Mammary epithelial cell (primary cell): ENCODE results near the gene ECHDC1.

Source experiments
- CTCF ChIP-seq, 2 donors: IDR thresholded peaks in 1 of 2; conservative IDR thresholded peaks in 1 of 2; 2 replicates each; pipeline ENCODE4 v1.5.1; 2011 to 2012; ENCODE audit warnings: inconsistent platforms in 2 of 2, low read length in 2 of 2, mild to moderate bottlenecking in 2 of 2, control low read depth in 1 of 2, low read depth in 1 of 2; ENCODE audit not compliant: insufficient read depth in 1 of 2; ENCODE audit errors: extremely low read depth in 1 of 2
- EZH2 ChIP-seq: IDR thresholded peaks from 2 replicates; pipeline ENCODE4 v1.6.1; 2012; ENCODE audit warnings: low read length, inconsistent platforms, borderline replicate concordance

GRCh38 chr6:127385668-127386430 is 42.4 kb upstream of the ECHDC1 start:
- TF ChIP-seq CTCF (conservative IDR thresholded peaks at IDR 0.05 in 1 of 2, IDR thresholded peaks at IDR 0.05 in 1 of 2; ENCODE audit: extremely low read depth in 1 of 2, insufficient read depth in 1 of 2, low read depth in 1 of 2, low read length in 2 of 2): no peak
- no peak for TF ChIP-seq EZH2
